SK-N-MC (cell line): ENCODE results near the gene ADCY5.

Experiments
- DNase-seq: peaks from one replicate; pipeline ENCODE4 v3.0.0-alpha.2; 2011; ENCODE audit warnings: low read depth, low spot score
- H3K27ac ChIP-seq: fragments of 200-600 bp; sonication (generic); 2 replicates; pipeline ENCODE4 v1.5.1; 2016; ENCODE audit warnings: mixed run types
- H3K36me3 ChIP-seq: fragments of 200-600 bp; sonication (generic); 2 replicates; pipeline ENCODE4 v1.6.1; 2017; ENCODE audit warnings: antibody characterized with exemption, low read length, mixed read lengths; ENCODE audit not compliant: insufficient read depth
- H3K4me3 ChIP-seq: fragments of 200-600 bp; sonication (generic); 2 replicates; pipeline ENCODE4 v1.5.1; 2016
- H3K9ac ChIP-seq: fragments of 200-600 bp; sonication (generic); 2 replicates; pipeline ENCODE4 v1.8.0; 2017; ENCODE audit warnings: mixed run types, mixed read lengths; ENCODE audit not compliant: insufficient read length
- H3K9me3 ChIP-seq: fragments of 200-600 bp; sonication (generic); 2 replicates; pipeline ENCODE4 v1.6.1; 2017; ENCODE audit warnings: low read depth, mild to moderate bottlenecking, antibody characterized with exemption, low read length, moderate library complexity, mixed read lengths
- EZH2 ChIP-seq: fragments of 200-600 bp; sonication (generic); IDR thresholded peaks from one replicate; pipeline ENCODE4 v1.6.1; 2017; ENCODE audit warnings: antibody characterized with exemption
- FOXP2 ChIP-seq: optimal IDR thresholded peaks from 2 replicates; pipeline ENCODE3; 2011; ENCODE audit warnings: mild to moderate bottlenecking, moderate library complexity; ENCODE audit not compliant: insufficient read depth; ENCODE audit errors: extremely low read length, control extremely low read depth
- POLR2AphosphoS5 ChIP-seq: IDR thresholded peaks from 2 replicates; pipeline ENCODE4 v1.6.1; 2012; ENCODE audit warnings: mild to moderate bottlenecking, low read depth, low read length, borderline replicate concordance

Gene ADCY5

GRCh38 chr3:123296261-123296660 lies 152.6 kb downstream of the ADCY5 start:
- TF ChIP-seq POLR2AphosphoS5, result no peak
- TF ChIP-seq FOXP2, result no peak
- TF ChIP-seq EZH2, result no peak
- DNase-seq, result no peak
- no peak overlapping the region for H3K9ac ChIP-seq
- H3K36me3 ChIP-seq, result no peaks in the 10 kb centered on the region
- no peak overlapping the region for H3K27ac ChIP-seq
- H3K4me3 ChIP-seq, result no peak overlapping the region
- no peaks in the 10 kb centered on the region; the same call in 1 of the 2 replicates for H3K9me3 ChIP-seq

- TF ChIP-seq POLR2AphosphoS5, result no peak
- TF ChIP-seq EZH2, result no peak
- no peak for TF ChIP-seq FOXP2
- Histone ChIP-seq H3K27ac (no peak overlapping the region), H3K9me3 (no peaks in the 10 kb centered on the region; the same call in 1 of the 2 replicates), H3K4me3 (no peak overlapping the region), H3K9ac (no peak overlapping the region), H3K36me3 (no peaks in the 10 kb centered on the region)
- no peak for DNase-seq
These were observed 153.0 kb downstream of the ADCY5 start for GRCh38 chr3:123295901-123296250.

DNA sequence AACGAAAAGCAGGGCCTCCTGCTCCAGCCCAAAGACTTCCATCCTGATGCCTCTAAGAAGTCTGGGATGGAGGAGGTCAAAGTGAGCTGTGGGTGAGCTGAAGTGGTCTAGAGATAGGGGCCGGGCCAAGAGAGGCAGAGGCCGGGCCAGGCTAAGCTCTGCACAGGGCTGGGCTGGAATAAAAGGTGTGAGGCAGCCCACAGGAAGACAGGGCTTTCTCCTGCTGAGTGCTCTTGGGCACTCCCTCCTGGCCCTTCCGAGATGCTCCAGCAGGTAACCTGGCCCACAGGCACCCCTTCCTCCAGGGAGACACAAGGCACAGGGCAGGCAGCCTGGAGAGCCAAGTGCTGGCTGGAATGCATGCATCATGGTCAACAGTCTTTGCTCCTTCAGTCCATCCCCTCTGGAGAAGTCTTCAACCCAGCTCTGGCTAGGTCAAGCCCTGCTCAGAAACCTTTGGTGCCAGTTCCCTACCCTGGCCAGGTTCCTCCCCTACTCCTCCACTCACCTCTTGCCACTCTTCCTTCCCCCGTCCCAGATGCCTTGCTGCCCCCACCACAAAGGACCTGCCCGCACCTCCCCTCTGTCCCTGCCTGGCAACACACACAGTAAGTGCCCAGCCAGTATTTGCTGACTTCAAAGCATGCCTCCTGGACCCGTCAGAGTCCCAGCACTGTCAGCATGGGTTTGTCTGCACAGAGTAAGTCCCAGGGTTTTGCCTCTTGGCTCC lies 153.6 kb downstream of the ADCY5 start:
- Histone ChIP-seq H3K9ac (no peak overlapping the region), H3K9me3 (no peaks in the 10 kb centered on the region; the same call in 1 of the 2 replicates), H3K36me3 (no peaks in the 10 kb centered on the region; the same call in 1 of the 2 replicates), H3K27ac (no peak overlapping the region), H3K4me3 (no peak overlapping the region)
- TF ChIP-seq EZH2, result no peak
- TF ChIP-seq FOXP2, result no peak
- TF ChIP-seq POLR2AphosphoS5, result no peak
- DNase-seq, result no peak

- Histone ChIP-seq H3K4me3 (no peak overlapping the region), H3K9ac (no peak overlapping the region), H3K36me3 (no peaks in the 10 kb centered on the region; the same call in 1 of the 2 replicates), H3K27ac (no peak overlapping the region), H3K9me3 (no peaks in the 10 kb centered on the region; the same call in 1 of the 2 replicates)
- TF ChIP-seq EZH2 (no peak), FOXP2 (no peak), POLR2AphosphoS5 (no peak)
- no peak for DNase-seq
These were observed 154.5 kb downstream of the ADCY5 start for GRCh38 chr3:123294296-123294938.

DNA sequence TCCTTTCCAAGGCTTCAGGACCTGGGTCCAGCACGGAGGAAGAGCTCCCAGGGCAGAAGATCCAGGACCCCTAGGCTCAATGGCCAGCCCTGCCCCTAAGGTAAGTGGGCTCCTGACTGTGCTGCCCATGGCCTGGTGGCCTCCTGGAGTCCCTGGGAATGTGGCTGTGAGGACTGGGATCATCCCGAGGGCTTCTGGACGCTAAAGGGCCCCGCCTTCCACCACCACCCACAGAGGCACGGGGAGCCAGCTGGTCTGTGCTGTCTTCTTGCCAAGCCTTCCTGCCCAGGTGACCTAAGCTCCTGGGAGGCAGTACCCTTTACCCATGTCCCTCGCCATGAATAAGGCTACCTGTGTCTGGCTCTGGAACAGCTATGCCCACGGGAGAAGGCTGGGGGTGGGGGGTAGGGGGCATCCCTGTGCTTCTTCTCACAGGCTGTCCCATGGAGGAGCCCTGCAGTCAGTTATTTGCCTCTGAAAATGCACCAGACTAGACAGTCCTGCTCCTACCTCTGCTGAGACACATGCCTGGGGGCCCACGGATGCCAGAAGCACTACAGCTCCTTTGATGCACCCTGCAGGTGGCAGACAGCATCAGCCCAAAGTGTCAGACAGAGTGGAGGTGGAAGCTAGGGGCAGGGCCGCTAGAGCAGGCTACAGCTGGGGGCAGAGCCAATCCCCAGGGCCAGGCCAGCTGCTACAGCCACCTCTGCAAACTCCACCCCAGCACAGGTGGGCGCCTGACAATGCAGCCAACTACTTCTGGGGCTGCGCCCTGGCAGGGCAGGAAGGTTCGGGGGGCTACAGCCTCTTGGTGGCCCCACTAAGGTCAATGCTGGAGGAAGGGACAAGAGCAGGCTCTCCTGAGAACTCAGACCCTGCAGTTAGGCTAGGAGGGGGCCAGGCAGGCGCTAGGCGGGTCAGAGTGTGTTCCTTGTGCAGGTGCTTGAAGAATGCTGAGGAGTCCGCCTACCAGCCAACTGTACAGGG lies 156.3 kb downstream of the ADCY5 start:
- Histone ChIP-seq H3K4me3 (no peak overlapping the region), H3K9ac (no peak overlapping the region), H3K9me3 (no peaks in the 10 kb centered on the region; the same call in 1 of the 2 replicates), H3K36me3 (no peaks in the 10 kb centered on the region; the same call in 1 of the 2 replicates), H3K27ac (no peak overlapping the region)
- no peak for DNase-seq
- TF ChIP-seq EZH2 (no peak), FOXP2 (no peak), POLR2AphosphoS5 (no peak)

GRCh38 chr3:123291404-123291803 lies 157.5 kb downstream of the ADCY5 start:
- Histone ChIP-seq H3K9me3 (no peaks in the 10 kb centered on the region; the same call in 1 of the 2 replicates), H3K27ac (no peak overlapping the region), H3K9ac (no peak overlapping the region), H3K36me3 (no peaks in the 10 kb centered on the region; the same call in 1 of the 2 replicates), H3K4me3 (no peak overlapping the region)
- TF ChIP-seq EZH2, result no peak
- no peak for TF ChIP-seq POLR2AphosphoS5
- no peak for TF ChIP-seq FOXP2
- no peak for DNase-seq

DNA sequence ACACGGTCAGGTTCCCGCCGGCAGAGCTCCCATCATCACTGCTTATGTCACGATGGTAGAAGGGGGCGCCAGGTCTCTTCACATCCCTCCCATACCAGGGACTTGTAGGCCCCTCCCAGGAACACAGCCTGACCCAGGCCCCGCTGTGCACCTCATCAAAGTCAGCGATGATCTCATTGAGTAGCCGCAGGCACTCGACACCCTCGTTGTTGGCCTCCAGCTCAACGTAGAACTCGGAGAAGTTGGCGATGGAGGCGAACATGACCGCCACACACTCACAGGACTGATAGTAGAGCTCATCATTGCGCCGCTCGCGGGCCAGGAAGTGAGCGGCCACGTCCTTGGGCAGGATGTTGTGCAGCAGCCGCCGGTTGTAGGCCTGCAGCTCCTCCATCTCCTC lies 157.9 kb downstream of the ADCY5 start:
- Histone ChIP-seq H3K36me3 (no peaks in the 10 kb centered on the region; the same call in 1 of the 2 replicates), H3K9me3 (no peaks in the 10 kb centered on the region; the same call in 1 of the 2 replicates), H3K4me3 (no peak overlapping the region), H3K9ac (no peak overlapping the region), H3K27ac (no peak overlapping the region)
- DNase-seq, result no peak
- no peak for TF ChIP-seq EZH2
- no peak for TF ChIP-seq FOXP2
- TF ChIP-seq POLR2AphosphoS5, result no peak
